Astrocyte of the cerebellum (primary cell): ENCODE results near the gene GTF2E1.

Source experiments
- DNase-seq: peaks from one replicate; pipeline ENCODE4 v3.0.0-alpha.2; 2011; ENCODE audit warnings: low read depth
- H3K4me3 ChIP-seq: 2 replicates; pipeline ENCODE4 v1.5.1; 2011; ENCODE audit warnings: mild to moderate bottlenecking, low read depth, low read length, moderate library complexity
- CTCF ChIP-seq: IDR thresholded peaks from 2 replicates; pipeline ENCODE4 v1.5.1; 2012; ENCODE audit warnings: low read length, low read depth, moderate library complexity, mild to moderate bottlenecking; ENCODE audit errors: missing control alignments
- in situ Hi-C: cut with HindIII; loops from 2 replicates; pipeline ENCODE4 v1.10.0; 2017; ENCODE audit warnings: low sequenced_read_pairs

Gene GTF2E1

DNA sequence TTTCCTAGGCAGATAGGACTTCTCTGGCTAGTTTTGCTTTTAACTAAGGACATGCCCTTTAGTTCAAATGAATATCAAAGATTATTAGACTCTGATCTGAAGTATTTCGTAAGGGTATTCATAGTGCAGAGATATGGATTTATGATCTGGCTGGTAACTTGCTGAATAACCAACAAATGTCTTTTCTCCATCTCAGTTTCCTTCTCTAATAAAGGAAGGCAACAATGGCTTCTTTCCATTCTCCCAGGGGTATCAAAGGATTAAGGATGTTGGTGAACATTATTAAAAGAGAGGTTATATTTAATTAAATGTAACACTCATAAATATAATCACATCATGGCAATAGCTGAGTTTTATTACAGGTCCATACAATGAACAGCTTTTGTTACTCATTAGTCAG is 86.3 kb downstream of the GTF2E1 start:
- in situ Hi-C loops: no loop called here
- no peak overlapping the region for H3K4me3 ChIP-seq
- no peak for DNase-seq
- TF ChIP-seq CTCF: no peak

GRCh38 chr3:120831066-120831465 is 88.5 kb downstream of the GTF2E1 start:
- TF ChIP-seq CTCF: no peak
- in situ Hi-C loops: no loop called here
- no peak for DNase-seq
- H3K4me3 ChIP-seq: no peak overlapping the region
